Measurements from ENCODE around the gene LDLRAD4.

The LDLRAD4 gene

DNA sequence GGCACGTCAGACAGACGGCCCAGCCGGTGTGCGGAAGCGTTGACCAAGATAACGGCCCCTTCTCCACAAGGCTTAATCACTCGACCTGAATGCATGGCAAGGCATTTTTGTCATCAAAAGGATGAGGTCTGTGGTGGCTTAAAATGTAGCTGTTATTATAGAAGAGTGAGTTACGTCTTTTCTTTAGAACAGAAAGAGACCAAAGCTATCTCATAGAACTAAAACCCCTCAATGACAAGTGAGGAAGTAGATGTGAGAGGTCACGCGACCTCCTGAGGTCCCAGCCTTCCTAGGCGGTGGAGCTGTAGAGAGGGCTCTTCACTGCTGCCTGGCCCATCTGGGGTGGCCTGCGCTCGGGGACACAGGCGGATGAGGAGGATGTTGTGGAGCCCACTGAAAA is 75.7 kb downstream of the LDLRAD4 start:
- H3K4me3 ChIP-seq (ENCODE audit: low read length), result no peak overlapping the region
- no peak overlapping the region for H3K4me2 ChIP-seq (ENCODE audit: low read length)
- no peaks in the 10 kb centered on the region for H3K36me3 ChIP-seq (ENCODE audit: insufficient read depth, low read length)
- H3K9me3 ChIP-seq (replicated peaks; ENCODE audit: low read length), result no peaks in the 10 kb centered on the region
- peaks cover 3% of the 10 kb centered on the region for H3K27me3 ChIP-seq (ENCODE audit: control insufficient read depth, insufficient read depth, low read length)
- H3K9ac ChIP-seq (ENCODE audit: low read depth, low read length), result no peak overlapping the region
- no peaks in the 10 kb centered on the region for H3K4me1 ChIP-seq (ENCODE audit: control insufficient read depth, insufficient read depth, low read length)

DNA sequence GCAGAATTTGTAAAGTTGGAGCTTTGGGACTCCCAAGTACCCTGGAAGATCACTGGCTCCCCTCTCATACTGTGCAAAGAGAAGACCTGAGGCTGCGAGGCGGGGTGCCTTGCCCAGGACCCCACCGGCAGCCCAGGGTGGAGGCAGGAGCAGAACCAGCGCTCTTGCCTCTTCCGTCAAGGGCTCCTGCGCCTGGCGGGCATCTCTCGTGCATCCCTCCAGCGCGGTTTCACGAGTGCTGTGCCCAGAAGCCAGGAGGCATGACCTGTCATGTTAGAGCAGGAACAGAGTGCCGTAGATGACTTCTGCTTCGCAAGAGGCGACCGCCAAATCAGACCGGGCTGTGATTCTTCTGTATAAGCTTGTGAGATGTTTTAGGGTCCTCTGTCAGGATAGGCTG is 77.3 kb downstream of the LDLRAD4 start:
- no peak overlapping the region for H3K4me3 ChIP-seq (ENCODE audit: low read length)
- no peak overlapping the region for H3K9ac ChIP-seq (ENCODE audit: low read depth, low read length)
- H3K4me1 ChIP-seq (ENCODE audit: control insufficient read depth, insufficient read depth, low read length), result no peaks in the 10 kb centered on the region
- H3K27me3 ChIP-seq (ENCODE audit: control insufficient read depth, insufficient read depth, low read length), result peaks cover 3% of the 10 kb centered on the region
- H3K9me3 ChIP-seq (replicated peaks; ENCODE audit: low read length), result no peaks in the 10 kb centered on the region
- H3K36me3 ChIP-seq (ENCODE audit: insufficient read depth, low read length), result no peaks in the 10 kb centered on the region
- H3K4me2 ChIP-seq (ENCODE audit: low read length), result no peak overlapping the region

DNA sequence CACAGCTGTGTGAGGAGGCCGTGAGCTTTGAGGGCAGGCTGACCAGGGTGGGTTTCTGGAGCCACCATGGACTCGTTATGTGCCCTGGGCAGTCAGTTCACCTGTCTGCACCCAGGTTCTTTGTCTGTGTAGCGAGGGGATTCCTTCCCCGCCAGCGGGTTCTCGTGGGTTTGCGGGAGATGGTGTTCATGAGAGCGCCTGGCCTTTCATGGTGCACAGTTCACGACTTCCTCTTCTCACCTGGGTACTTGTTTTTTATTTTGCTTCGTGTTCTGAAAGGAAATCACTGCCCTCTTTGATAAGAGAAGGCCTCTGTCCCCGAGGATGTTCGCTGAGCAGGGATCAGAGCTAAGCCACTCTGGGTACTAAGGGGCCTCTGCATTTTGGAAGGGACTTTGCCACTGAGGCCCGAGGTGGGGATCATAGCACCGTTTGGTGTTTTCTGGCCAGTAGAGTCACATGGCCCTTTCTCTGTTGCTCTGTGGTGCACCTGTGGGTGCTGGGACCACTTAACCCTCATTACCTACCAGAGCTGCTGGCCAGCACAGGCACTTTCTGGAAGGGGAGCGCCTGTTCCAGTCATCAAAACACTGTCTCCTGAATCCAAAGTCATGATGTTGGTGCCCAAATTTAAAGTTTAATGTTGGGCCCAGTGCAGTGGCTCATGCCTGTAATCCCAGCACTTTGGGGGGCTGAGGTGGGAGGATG is 78.5 kb downstream of the LDLRAD4 start:
- no peak overlapping the region for H3K4me3 ChIP-seq (ENCODE audit: low read length)
- no peaks in the 10 kb centered on the region for H3K4me1 ChIP-seq (ENCODE audit: control insufficient read depth, insufficient read depth, low read length)

DNA sequence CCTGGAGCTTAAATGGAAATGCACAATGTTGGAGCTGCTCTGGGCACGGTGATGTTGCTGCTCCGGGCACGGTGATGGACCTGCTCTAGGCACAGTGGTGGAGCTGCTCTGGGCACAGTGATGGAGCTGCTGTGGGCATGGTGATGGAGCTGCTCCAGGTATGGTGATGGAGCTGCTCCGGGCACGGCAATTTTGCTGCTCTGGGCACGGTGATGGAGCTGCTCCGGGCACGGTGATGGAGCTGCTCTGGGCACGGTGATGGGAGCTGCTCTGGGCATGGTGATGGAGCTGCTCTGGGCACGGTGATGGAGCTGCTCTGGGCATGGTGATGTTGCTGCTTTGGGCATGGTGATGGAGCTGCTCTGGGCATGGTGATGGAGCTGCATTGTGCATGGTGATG is 79.7 kb downstream of the LDLRAD4 start:
- Histone ChIP-seq H3K4me2 (ENCODE audit: low read length) (no peak overlapping the region), H3K4me1 (ENCODE audit: control insufficient read depth, insufficient read depth, low read length) (no peaks in the 10 kb centered on the region), H3K27me3 (ENCODE audit: control insufficient read depth, insufficient read depth, low read length) (no peaks in the 10 kb centered on the region), H3K36me3 (ENCODE audit: insufficient read depth, low read length) (no peaks in the 10 kb centered on the region), H3K9ac (ENCODE audit: low read depth, low read length) (no peak overlapping the region), H3K4me3 (ENCODE audit: low read length) (no peak overlapping the region), H3K9me3 (replicated peaks; ENCODE audit: low read length) (no peaks in the 10 kb centered on the region)

More for the DNA sequence above, 78.5 kb downstream of the LDLRAD4 start:
- Histone ChIP-seq H3K9me3 (replicated peaks; ENCODE audit: low read length) (no peaks in the 10 kb centered on the region), H3K27me3 (ENCODE audit: control insufficient read depth, insufficient read depth, low read length) (no peaks in the 10 kb centered on the region), H3K9ac (ENCODE audit: low read depth, low read length) (no peak overlapping the region), H3K36me3 (ENCODE audit: insufficient read depth, low read length) (no peaks in the 10 kb centered on the region), H3K4me2 (ENCODE audit: low read length) (no peak overlapping the region)

DNA sequence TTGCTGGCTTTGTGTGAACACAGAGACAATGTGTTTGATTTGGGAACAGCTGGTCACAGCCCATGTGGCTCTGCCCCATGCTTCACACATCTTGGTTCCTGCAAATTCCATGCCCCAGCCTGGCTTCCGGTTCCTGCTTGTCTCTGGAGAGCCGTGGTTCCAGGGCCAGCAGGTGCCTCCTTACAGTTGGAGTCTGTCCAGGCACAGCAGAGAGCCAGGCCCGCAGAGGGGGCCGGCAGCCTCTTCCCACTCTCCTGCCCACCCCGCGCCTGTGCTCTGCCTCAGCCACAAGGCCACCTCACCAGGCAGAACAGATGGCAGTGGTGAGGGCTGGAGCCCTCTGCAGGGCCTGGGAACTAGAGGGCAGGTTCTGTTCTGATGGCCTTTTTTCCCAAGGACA is 81.5 kb downstream of the LDLRAD4 start:
- Histone ChIP-seq H3K4me1 (ENCODE audit: control insufficient read depth, insufficient read depth, low read length) (no peaks in the 10 kb centered on the region), H3K9me3 (replicated peaks; ENCODE audit: low read length) (no peaks in the 10 kb centered on the region), H3K27me3 (ENCODE audit: control insufficient read depth, insufficient read depth, low read length) (no peaks in the 10 kb centered on the region), H3K4me3 (ENCODE audit: low read length) (no peak overlapping the region), H3K9ac (ENCODE audit: low read depth, low read length) (no peak overlapping the region), H3K36me3 (ENCODE audit: insufficient read depth, low read length) (no peaks in the 10 kb centered on the region), H3K4me2 (ENCODE audit: low read length) (no peak overlapping the region)

DNA sequence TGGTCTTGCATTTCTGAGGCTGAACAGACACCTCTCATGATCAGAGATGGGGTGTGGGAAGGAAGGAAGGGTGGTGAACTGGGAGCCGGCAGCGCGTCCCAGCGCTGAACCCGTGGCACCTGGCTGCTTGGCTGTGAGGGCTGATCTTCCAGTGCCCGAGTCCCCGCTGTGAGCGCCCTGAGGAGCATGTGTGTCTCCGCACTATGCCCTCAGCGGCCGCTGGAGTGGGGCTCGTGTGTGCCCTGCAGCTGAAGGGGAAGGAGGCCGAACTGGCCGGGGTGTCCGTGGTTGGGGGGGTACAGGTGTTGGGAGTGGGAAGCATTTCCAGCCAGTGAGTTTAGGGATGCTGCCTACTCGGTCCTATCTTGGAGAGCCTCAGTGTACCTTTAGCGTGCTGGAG is 82.2 kb downstream of the LDLRAD4 start:
- no peaks in the 10 kb centered on the region for H3K9me3 ChIP-seq (replicated peaks; ENCODE audit: low read length)
- no peak overlapping the region for H3K4me3 ChIP-seq (ENCODE audit: low read length)
- H3K4me2 ChIP-seq (ENCODE audit: low read length), result no peak overlapping the region
- H3K9ac ChIP-seq (ENCODE audit: low read depth, low read length), result no peak overlapping the region
- no peaks in the 10 kb centered on the region for H3K4me1 ChIP-seq (ENCODE audit: control insufficient read depth, insufficient read depth, low read length)
- H3K27me3 ChIP-seq (ENCODE audit: control insufficient read depth, insufficient read depth, low read length), result peaks cover 3% of the 10 kb centered on the region
- H3K36me3 ChIP-seq (ENCODE audit: insufficient read depth, low read length), result no peaks in the 10 kb centered on the region

DNA sequence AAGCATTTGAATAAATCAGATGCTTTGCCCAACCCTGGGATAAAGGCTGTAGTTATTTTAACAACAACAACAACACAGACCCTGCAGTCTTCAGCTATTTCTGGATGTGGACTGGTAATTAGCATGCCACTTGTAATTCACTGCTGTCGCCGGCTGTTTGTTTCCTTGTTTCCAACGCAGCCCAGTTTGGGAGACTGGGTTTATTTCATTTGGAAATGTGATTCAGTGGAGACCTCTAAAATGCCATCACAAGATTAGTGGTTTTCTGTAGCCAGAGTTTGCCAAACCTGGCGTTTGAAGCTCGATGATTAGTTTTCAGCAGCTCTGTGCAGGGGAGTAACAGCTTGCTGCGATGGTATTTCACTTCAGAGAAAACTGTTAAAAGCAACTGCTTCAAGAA is 83.5 kb downstream of the LDLRAD4 start:
- no peak overlapping the region for H3K4me2 ChIP-seq (ENCODE audit: low read length)
- H3K4me1 ChIP-seq (ENCODE audit: control insufficient read depth, insufficient read depth, low read length), result no peaks in the 10 kb centered on the region
- H3K36me3 ChIP-seq (ENCODE audit: insufficient read depth, low read length), result no peaks in the 10 kb centered on the region

DNA sequence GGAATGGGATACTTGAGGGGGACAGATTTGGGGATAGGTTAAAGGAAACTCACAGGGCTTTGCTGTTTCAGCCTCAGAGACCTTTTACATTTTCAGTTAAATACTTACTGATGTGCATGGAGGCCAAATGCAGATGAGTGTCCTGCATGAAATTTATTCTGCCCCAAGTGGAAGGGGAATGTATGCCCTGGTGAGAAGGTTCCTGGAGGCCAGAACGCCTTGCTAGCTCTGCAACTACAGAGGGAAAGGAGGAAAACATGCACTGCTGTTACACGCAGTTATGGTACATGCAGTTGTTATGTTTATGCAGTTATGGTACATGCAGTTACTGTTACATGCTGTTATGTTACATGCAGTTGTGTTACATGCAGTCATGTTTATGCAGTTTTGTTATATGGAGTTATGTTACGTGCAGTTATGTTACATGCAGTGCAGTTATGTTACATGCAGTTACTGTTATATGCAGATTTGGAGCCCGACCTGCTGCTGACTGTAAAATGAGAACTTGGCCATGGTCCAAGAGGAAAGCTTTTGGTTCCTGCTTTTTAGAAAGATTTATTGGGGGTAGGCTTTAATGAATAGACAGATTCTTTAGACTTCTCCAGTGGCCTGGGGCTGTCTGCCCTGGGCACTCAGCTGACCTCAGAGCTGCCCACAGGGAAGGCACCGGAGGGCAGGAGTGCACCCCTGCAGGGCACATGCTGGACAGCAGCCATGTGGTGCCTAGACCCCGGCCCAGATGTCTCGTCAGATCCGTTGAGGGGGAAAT is 84.1 kb downstream of the LDLRAD4 start:
- H3K36me3 ChIP-seq (ENCODE audit: insufficient read depth, low read length), result no peaks in the 10 kb centered on the region
- H3K4me1 ChIP-seq (ENCODE audit: control insufficient read depth, insufficient read depth, low read length), result no peaks in the 10 kb centered on the region
- peaks cover 3% of the 10 kb centered on the region for H3K27me3 ChIP-seq (ENCODE audit: control insufficient read depth, insufficient read depth, low read length)
- no peak overlapping the region for H3K4me3 ChIP-seq (ENCODE audit: low read length)
- H3K4me2 ChIP-seq (ENCODE audit: low read length), result no peak overlapping the region
- no peaks in the 10 kb centered on the region for H3K9me3 ChIP-seq (replicated peaks; ENCODE audit: low read length)
- no peak overlapping the region for H3K9ac ChIP-seq (ENCODE audit: low read depth, low read length)

More for the DNA sequence above, 83.5 kb downstream of the LDLRAD4 start:
- H3K4me3 ChIP-seq (ENCODE audit: low read length), result no peak overlapping the region
- H3K9me3 ChIP-seq (replicated peaks; ENCODE audit: low read length), result no peaks in the 10 kb centered on the region
- H3K27me3 ChIP-seq (ENCODE audit: control insufficient read depth, insufficient read depth, low read length), result peaks cover 3% of the 10 kb centered on the region
- no peak overlapping the region for H3K9ac ChIP-seq (ENCODE audit: low read depth, low read length)

DNA sequence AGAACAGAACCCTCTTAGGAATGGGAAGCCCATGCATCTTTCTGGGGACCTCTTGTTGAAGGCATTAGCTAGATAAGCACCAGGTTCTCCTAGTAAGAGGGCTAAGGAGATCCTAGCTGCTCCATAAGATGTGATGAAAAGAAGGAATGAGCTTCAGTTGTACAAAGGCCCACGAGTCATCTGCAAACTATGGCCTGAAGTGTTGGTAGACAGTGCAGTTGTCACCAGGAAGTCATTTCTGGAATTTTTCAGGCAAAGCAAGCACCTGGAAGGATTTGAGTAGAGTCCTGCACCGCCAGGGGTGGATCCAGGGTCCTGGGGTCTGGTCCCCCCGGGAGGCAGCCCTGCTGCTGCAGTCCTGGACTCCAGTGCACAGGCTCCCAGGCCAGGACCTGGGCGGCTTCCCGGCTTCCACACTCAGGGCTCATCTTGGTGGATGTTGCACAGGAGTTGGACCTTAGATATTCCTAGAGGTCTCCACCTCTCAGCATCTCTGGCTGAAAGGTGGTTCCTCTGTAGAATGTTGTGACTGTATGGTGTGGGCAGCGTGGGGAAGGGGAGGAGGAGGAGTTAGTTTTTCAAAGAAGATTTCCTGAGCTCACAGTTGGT is 85.3 kb downstream of the LDLRAD4 start:
- peaks cover 3% of the 10 kb centered on the region for H3K27me3 ChIP-seq (ENCODE audit: control insufficient read depth, insufficient read depth, low read length)
- no peaks in the 10 kb centered on the region for H3K9me3 ChIP-seq (replicated peaks; ENCODE audit: low read length)
- no peak overlapping the region for H3K4me3 ChIP-seq (ENCODE audit: low read length)
- no peaks in the 10 kb centered on the region for H3K4me1 ChIP-seq (ENCODE audit: control insufficient read depth, insufficient read depth, low read length)
- no peak overlapping the region for H3K9ac ChIP-seq (ENCODE audit: low read depth, low read length)
- no peak overlapping the region for H3K4me2 ChIP-seq (ENCODE audit: low read length)
- H3K36me3 ChIP-seq (ENCODE audit: insufficient read depth, low read length), result no peaks in the 10 kb centered on the region

DNA sequence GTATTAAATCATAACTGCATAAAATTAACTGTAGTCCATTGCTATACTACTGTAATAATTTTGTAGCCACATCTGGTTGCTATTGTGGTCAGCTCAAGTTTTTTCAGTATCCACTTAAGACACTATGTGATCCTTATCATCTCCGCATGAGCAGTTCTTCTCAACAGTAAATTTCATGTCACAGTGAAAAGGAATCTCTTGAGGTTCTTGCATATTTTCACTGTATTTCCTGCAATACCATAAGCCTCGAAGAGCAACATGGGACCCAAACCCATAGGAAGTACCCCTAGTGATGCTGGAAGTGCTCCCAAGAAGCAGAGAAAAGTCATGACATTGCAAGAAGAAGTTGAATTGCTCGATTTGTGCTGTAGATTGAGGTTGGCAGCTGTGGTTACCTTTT is 86.7 kb downstream of the LDLRAD4 start:
- Histone ChIP-seq H3K4me3 (ENCODE audit: low read length) (no peak overlapping the region), H3K27me3 (ENCODE audit: control insufficient read depth, insufficient read depth, low read length) (peaks cover 3% of the 10 kb centered on the region), H3K4me2 (ENCODE audit: low read length) (no peak overlapping the region), H3K4me1 (ENCODE audit: control insufficient read depth, insufficient read depth, low read length) (no peaks in the 10 kb centered on the region), H3K9me3 (replicated peaks; ENCODE audit: low read length) (no peaks in the 10 kb centered on the region), H3K36me3 (ENCODE audit: insufficient read depth, low read length) (no peaks in the 10 kb centered on the region), H3K9ac (ENCODE audit: low read depth, low read length) (no peak overlapping the region)

DNA sequence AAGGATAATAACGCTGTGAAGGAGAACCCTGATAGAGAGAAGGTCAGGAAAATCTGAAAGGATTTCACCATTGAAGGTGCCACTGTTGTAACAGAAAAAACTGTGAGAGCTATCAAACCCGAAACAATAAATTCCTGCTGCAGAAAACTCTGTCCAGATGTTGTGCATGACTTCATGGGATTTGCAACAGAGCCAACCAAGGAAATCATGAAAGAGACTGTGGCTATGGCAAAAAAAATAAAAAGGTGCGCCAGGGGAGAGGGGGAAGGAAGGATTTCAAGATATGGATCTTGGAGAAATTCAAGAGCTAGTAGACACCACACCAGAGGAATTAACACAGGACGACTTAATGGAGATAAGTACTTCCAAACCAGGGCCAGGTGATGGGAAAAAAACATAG is 88.0 kb downstream of the LDLRAD4 start:
- no peak overlapping the region for H3K4me2 ChIP-seq (ENCODE audit: low read length)

More for the DNA sequence above, 88.0 kb downstream of the LDLRAD4 start:
- no peaks in the 10 kb centered on the region for H3K4me1 ChIP-seq (ENCODE audit: control insufficient read depth, insufficient read depth, low read length)
- H3K9me3 ChIP-seq (replicated peaks; ENCODE audit: low read length), result no peaks in the 10 kb centered on the region
- no peaks in the 10 kb centered on the region for H3K36me3 ChIP-seq (ENCODE audit: insufficient read depth, low read length)
- no peak overlapping the region for H3K9ac ChIP-seq (ENCODE audit: low read depth, low read length)
- peaks cover 3% of the 10 kb centered on the region for H3K27me3 ChIP-seq (ENCODE audit: control insufficient read depth, insufficient read depth, low read length)
- no peak overlapping the region for H3K4me3 ChIP-seq (ENCODE audit: low read length)

Data from skeletal muscle satellite cell (primary cell).